Measurements from ENCODE around the gene ADGRD2. TPM values are rescaled to one million over a fixed set of nuclear protein-coding genes. Genes with fewer than 3 reads are reported as not detected.
"Not testable (repeated sequence)": the region's sequence is repeated elsewhere in the genome, so short reads cannot be mapped to it uniquely, and the experiment has no call there.

ADGRD2 gene
- total RNA-seq, 1 experiment from 2014 or later, result not detected

- H3K4me1 ChIP-seq (ENCODE audit: control insufficient read depth, insufficient read depth, low read length), result no peaks in the 10 kb centered on the region; the same call in 1 of the 2 replicates
- H3K27me3 ChIP-seq (ENCODE audit: control insufficient read depth, insufficient read depth, low read length), result no peaks in the 10 kb centered on the region
- H3K9me3 ChIP-seq (ENCODE audit: control insufficient read depth, insufficient read depth, low read depth, low read length), result no peaks in the 10 kb centered on the region
- no peak overlapping the region for H3K4me3 ChIP-seq (ENCODE audit: low read depth in 2 of 2, low read length in 2 of 2)
- POLR2A ChIA-PET, result no interaction called here
- BruUV-seq (replicated peaks), result no TSS peak
- CTCF ChIA-PET, result no interaction called here
- intact Hi-C loops (cut with micrococcal nuclease; ENCODE audit: unreplicated experiment) (no loop called here), in situ Hi-C loops (cut with HindIII; ENCODE audit: low pct_unique_long_range_greater_than_20kb, low sequenced_read_pairs) (no loop called here)
- DNase-seq (ENCODE audit: low read depth, low spot score) (no peak), ATAC-seq (no peak)
- TF ChIP-seq REST (IDR thresholded peaks at IDR 0.05; ENCODE audit: insufficient read depth in 1 of 2, low read depth in 2 of 2, low read length in 1 of 2), result no peak
- no peak for TF ChIP-seq TCF7L2 (IDR thresholded peaks at IDR 0.05; ENCODE audit: low read depth, low read length)
- TF ChIP-seq POLR2AphosphoS5 (IDR thresholded peaks at IDR 0.05; ENCODE audit: low read depth, low read length), result no peak
- no peak for TF ChIP-seq SIN3A (IDR thresholded peaks at IDR 0.05; ENCODE audit: borderline replicate concordance, insufficient read depth, low read depth, low read length)
- TF ChIP-seq, protein P1, sequence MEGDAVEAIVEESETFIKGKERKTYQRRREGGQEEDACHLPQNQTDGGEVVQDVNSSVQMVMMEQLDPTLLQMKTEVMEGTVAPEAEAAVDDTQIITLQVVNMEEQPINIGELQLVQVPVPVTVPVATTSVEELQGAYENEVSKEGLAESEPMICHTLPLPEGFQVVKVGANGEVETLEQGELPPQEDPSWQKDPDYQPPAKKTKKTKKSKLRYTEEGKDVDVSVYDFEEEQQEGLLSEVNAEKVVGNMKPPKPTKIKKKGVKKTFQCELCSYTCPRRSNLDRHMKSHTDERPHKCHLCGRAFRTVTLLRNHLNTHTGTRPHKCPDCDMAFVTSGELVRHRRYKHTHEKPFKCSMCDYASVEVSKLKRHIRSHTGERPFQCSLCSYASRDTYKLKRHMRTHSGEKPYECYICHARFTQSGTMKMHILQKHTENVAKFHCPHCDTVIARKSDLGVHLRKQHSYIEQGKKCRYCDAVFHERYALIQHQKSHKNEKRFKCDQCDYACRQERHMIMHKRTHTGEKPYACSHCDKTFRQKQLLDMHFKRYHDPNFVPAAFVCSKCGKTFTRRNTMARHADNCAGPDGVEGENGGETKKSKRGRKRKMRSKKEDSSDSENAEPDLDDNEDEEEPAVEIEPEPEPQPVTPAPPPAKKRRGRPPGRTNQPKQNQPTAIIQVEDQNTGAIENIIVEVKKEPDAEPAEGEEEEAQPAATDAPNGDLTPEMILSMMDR (IDR thresholded peaks at IDR 0.05), result no peak
- no peak overlapping the region for H3K27ac ChIP-seq (ENCODE audit: low read length)
- no peaks in the 10 kb centered on the region for H3K36me3 ChIP-seq (ENCODE audit: control insufficient read depth, insufficient read depth, low read length)
Measured at GRCh38 chr9:124423155-124423554, 27.1 kb upstream of the ADGRD2 start.

GRCh38 chr9:124423591-124423990, 26.7 kb upstream of the ADGRD2 start:
- DNase-seq (ENCODE audit: low read depth, low spot score), result no peak
- no peaks in the 10 kb centered on the region for H3K9me3 ChIP-seq (ENCODE audit: control insufficient read depth, insufficient read depth, low read depth, low read length)
- intact Hi-C loops (cut with micrococcal nuclease; ENCODE audit: unreplicated experiment), result no loop called here
- H3K27me3 ChIP-seq (ENCODE audit: control insufficient read depth, insufficient read depth, low read length), result no peaks in the 10 kb centered on the region
- no peaks in the 10 kb centered on the region; the same call in 1 of the 2 replicates for H3K4me1 ChIP-seq (ENCODE audit: control insufficient read depth, insufficient read depth, low read length)
- H3K4me3 ChIP-seq (ENCODE audit: low read depth in 2 of 2, low read length in 2 of 2), result no peak overlapping the region
- POLR2A ChIA-PET, result no interaction called here
- in situ Hi-C loops (cut with HindIII; ENCODE audit: low pct_unique_long_range_greater_than_20kb, low sequenced_read_pairs), result no loop called here
- no peak overlapping the region for H3K27ac ChIP-seq (ENCODE audit: low read length)
- CTCF ChIA-PET, result no interaction called here
- H3K36me3 ChIP-seq (ENCODE audit: control insufficient read depth, insufficient read depth, low read length), result no peaks in the 10 kb centered on the region
- ATAC-seq, result no peak
- BruUV-seq (replicated peaks), result no TSS peak
- TF ChIP-seq SIN3A (IDR thresholded peaks at IDR 0.05; ENCODE audit: borderline replicate concordance, insufficient read depth, low read depth, low read length), result no peak
- no peak for TF ChIP-seq REST (IDR thresholded peaks at IDR 0.05; ENCODE audit: insufficient read depth in 1 of 2, low read depth in 2 of 2, low read length in 1 of 2)
- no peak for TF ChIP-seq TCF7L2 (IDR thresholded peaks at IDR 0.05; ENCODE audit: low read depth, low read length)
- TF ChIP-seq, protein P1 (IDR thresholded peaks at IDR 0.05), result no peak
- no peak for TF ChIP-seq POLR2AphosphoS5 (IDR thresholded peaks at IDR 0.05; ENCODE audit: low read depth, low read length)

DNA sequence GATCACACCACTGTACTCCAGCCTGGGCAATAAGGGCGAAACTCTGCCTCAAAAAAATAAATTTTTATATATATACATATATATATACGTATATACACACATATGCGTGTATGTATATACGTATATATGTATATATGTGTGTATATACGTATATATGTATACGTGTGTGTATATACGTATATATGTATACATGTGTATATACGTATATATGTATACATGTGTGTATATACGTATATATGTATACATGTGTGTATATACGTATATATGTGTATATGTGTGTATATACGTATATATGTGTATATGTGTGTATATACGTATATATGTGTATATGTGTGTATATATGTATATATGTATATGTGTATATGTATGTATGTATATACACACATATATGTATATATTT, 24.5 kb upstream of the ADGRD2 start:
- POLR2A ChIA-PET; H3K4me1 ChIP-seq (ENCODE audit: control insufficient read depth, insufficient read depth, low read length); in situ Hi-C loops (cut with HindIII; ENCODE audit: low pct_unique_long_range_greater_than_20kb, low sequenced_read_pairs); BruUV-seq (replicated peaks); ATAC-seq; H3K4me3 ChIP-seq (ENCODE audit: low read depth in 2 of 2, low read length in 2 of 2); intact Hi-C loops (cut with micrococcal nuclease; ENCODE audit: unreplicated experiment); H3K36me3 ChIP-seq (ENCODE audit: control insufficient read depth, insufficient read depth, low read length); H3K9me3 ChIP-seq (ENCODE audit: control insufficient read depth, insufficient read depth, low read depth, low read length); H3K27me3 ChIP-seq (ENCODE audit: control insufficient read depth, insufficient read depth, low read length); H3K27ac ChIP-seq (ENCODE audit: low read length); DNase-seq (ENCODE audit: low read depth, low spot score); CTCF ChIA-PET: not testable (repeated sequence)

Data from Panc1 (cell line).